ENCODE data around the gene FILIP1L.

FILIP1L gene

DNA sequence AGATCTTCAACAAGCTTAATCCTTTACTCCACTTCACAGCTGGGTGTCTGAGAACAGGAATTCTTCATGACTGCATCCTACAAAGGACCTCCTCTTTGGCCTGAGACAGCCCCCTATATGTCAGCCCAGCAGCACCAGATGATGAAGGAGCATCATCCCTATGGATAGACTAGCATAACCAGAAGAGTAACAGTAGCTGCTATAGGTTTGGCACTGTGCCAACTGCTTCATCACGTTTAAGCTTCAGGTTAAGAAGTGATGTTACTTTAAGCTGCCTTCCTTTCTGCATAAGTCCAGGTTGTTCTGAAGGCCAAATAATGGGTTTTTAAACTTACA is 246.0 kb downstream of the FILIP1L start:
- no peak for DNase-seq (ENCODE audit: low read depth in 2 of 2)

DNA sequence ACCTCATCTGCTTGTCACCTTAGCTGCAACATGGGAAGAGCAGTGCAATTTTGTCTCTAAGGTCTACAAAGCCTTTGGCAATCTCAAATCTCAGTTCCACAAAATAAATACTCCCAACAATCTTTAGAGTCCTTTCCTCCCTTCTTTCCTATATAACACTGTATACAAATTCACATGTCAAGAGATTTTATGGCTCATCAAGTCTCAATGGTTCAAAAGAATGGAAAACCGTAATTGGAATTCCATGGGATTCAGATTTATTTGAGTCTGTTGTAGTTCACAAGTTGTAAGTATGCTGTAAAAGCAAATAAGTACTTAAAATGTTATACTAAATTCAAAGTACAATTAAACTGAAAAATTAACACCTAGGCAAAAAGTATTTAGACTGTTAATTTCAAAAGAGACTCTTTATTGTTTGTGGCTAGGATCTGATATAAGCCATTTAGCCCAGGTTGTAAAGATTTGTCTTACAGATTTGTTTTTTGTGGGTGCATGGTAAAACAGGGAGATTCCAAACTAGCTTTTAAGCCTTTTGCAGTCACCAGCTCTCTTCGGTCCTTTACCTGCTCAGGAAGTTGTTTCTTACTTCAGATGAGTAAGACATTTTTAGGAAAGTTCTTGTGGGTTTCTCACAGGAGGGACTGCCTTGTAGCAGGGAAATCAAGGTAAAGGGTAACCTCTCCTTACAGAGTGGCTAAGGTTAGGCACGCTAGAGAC is 246.5 kb downstream of the FILIP1L start:
- DNase-seq (ENCODE audit: low read depth in 2 of 2) = no peak

DNA sequence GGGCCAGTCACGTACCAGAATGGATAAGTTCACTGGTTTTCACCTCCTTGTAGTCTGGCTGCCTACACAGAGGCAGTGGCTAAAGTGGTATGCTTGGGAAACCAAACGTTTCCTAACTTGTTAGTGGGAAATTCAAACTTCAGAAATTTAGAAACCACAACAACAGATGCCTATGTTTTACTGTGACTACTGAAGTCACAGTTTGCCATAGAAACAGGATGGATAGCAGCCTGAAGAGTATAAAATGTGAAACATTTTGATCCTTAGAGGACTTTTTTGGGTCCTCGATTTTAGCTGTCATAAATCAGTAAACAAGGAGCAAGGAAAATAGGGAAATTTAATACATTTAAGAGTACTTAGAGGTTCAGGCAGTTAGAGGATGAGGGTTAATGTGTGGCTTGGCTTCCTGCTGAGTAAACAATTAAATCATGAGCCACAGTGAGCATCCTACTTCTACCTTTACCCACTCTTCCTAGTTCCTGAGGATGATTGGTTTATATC is 248.0 kb downstream of the FILIP1L start:
- no peak for DNase-seq (ENCODE audit: low read depth in 2 of 2)

DNA sequence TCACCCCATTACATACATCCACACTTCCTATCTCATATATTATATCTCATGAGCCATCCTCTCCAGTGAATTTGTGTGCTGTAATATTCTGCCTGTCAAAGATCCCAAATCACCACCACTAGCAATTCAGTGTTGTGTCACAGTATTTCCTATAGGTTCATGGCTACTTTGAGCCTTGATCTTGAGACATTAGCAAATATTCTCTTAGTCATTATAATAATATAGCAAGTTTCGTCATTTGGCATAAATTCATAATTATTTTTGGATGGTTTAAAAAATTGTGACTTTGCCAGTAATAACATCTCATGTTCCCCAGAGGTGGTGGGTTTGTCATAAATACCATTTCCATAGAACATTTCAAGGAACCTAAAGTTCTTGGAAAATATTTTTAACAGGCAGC is 249.0 kb downstream of the FILIP1L start:
- no peak for DNase-seq (ENCODE audit: low read depth in 2 of 2)

DNA sequence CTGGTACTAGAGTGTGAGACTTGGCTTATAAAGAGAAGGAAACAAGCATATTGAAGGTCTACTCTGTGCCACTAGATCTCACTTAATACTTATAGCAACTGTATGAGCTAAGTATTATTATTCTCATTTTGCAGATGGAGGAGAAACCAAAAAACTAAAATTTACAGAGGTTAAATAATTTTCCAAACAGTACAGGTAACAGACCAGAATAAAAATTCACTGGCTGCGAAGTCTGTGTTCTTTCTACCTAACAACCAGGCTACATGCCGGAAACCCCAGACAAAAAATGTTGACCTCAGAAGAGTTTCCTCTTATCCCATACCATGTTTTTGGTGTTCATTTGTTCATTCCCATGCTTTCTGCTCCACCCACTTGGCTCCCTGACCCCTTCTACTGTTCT is 250.0 kb downstream of the FILIP1L start:
- DNase-seq (ENCODE audit: low read depth in 2 of 2) = no peak

DNA sequence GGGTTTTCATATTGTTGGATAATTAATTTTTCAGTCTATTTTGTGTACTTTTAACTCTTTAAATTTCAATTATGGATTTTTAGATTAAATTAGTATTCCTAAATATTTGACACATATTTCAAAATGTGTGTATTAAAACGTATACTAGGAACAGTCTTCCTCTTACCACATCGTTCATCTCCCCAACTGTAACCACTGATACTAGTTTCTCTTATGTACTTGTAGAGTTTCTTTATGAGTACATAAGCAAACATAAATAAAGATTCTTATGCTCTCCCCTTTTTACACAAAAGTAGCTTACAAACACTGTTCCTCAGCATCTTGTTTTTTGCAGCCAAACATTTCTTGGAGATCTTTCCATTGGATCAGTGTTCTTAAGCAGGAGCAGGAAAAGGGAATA is 250.7 kb downstream of the FILIP1L start:
- DNase-seq (ENCODE audit: low read depth in 2 of 2) = no peak

DNA sequence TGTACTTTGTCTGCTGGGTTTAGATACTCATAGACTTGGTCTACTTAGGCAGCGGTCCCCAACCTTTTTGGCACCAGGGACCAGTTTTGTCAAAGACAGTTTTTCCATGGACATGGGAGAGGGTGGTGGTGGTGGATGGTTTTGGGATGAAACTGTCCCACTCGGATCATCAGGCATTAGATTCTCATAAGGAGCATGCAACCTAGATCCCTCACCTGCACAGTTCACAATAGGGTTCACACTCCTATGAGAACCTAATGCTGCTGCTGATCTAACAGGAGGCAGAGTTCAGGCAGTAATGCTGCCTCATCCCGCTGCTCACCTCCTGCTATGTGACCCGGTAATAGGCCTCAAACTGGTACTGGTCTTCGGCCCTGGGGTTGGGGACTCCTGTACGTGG is 251.3 kb downstream of the FILIP1L start:
- DNase-seq (ENCODE audit: low read depth in 2 of 2) = no peak

DNA sequence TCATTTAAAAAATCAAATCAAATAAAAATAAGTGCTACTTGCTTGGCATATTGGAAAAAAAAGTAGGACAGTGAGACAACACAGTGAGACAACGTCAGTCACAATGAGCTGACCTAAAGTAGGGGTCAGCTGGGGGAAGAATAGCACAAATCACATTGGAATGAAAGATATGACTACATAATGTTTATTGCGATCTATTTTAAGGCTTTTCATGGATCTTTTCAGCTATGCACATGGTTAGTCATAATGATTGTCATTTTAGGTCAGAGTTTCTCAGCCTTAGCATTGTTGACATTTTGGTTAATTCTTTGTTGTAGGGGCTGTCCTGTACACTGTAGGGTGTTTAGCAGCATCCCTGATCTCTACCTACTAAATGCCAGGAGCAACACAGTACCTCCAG is 252.1 kb downstream of the FILIP1L start:
- DNase-seq (ENCODE audit: low read depth in 2 of 2) = no peak

DNA sequence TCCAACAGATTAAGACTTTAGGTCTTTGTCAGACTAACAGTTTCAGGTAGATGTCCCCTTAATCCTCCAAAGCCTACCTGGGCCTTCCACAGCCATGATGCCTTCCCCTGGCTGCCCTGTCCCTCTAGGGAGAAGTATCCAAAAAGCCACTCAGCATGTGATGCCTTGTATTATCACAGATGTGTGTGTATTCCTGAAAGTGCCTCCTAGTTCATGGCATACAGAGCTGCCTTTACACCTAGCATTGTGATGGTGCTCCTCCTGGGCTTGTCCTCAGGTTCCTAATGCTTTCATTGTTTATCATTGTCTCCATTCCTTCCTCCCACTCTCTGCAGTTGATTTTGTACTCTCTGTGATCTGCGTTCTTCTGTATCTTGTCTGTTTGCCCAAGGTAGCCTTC is 253.1 kb downstream of the FILIP1L start:
- DNase-seq (ENCODE audit: low read depth in 2 of 2) = no peak

DNA sequence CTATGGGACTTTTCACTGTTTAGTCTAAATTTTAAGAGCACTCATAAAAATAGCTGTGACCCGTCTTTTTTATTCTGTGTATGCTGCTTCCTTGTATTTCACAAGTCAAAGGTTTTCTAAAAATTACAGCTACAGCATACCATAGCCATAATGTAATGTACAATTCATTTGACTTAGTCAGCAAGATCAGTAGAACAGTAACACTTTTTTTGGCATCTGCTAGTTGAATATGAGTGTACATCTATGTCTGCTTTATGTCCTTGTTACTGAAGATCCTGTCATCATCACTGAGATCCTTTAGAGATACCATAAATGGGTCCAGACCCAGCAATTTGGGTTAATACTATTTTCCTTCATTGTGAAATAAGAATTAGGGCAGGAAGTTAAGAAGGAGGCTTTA is 254.5 kb downstream of the FILIP1L start:
- no peak for DNase-seq (ENCODE audit: low read depth in 2 of 2)

DNA sequence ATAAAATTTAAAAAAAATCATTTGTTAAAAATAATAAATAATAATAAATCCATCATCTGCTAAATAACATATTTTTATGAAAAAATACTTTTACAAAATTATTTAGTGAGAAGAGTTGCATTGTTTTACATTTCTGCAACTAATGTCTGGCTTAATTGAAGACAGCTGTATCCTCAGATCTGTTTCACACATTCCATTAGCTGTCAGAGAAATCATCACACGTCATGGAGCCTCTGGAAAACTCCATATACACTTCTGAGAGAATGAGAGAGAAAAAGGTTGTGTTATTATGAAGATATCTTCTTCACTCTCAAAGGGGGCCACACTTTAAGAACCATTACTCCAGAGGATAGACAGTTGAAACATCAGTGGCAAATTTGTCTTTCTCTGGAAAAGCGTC is 255.8 kb downstream of the FILIP1L start:
- DNase-seq (ENCODE audit: low read depth in 2 of 2) = no peak

DNA sequence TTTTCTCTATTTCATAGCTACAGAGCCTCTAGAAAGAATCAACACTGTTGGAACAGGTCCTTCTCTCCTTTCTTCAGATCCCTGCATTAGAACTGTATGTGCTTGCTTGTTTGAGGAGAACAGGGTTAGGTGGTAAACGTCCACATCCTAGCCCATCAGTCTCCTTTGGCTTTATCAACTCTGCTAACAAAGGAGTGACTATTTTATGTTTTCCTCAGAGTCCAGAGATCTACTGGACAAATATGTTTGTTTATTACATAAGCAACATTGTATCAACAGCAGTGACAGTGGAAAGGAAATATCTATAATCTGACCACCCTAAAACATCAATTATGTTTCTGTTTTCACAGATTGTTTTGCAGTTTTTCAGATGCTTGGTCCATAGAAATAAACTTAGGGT is 257.0 kb downstream of the FILIP1L start:
- DNase-seq (ENCODE audit: low read depth in 2 of 2) = no peak

DNA sequence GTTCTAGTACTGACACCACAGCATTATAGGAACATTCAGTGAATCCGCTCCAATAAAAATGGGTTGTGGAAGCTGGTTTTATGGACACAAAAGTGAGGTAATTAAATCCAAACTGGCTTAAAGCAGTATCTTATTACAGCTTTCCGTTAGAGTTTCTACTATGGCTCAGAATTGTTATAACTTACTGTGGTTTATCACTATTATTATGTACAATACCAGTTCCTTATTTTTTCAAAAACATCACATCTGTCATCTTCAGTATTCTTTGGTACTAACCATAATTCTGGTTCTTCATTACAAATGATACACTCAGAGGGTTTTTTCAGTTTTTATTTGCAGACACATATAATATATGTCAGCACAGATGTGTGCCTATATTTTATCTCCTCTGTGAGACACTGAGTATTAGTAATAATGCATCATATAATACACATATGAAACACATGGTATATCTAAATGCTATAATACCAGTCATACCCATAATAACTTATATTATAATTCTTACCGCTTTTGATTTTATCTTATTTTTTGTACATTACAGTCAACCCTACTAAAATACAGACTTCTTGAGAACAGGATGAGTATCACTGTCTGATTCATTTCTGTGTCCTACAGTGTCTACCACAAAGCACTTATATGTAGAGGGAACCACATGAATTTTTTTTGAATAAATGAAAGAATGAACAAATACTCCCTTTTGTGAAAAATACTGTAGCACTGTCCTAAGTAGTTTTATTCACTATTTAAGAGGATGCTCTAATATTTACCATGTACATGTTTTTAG is 257.7 kb downstream of the FILIP1L start:
- DNase-seq (ENCODE audit: low read depth in 2 of 2) = no peak

DNA sequence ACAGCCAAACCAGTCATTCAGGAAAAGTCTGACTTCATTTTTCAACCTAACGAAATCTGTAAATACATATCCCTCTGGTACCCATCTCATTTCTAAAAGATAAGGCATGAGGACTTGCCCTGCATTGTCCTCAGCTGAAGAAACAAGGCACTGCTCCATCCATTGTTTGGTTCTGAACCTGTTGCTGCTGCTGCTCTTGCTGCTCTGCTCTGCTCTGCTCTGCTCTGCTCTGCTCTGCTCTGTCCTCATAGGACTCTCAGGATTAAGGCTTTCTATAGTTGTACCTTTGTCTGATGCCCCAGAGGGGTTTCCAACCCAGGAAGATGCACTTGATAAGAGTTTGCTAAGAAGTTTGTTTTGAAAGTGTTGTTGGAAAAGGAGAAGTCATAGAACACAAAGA is 258.4 kb downstream of the FILIP1L start:
- no peak for DNase-seq (ENCODE audit: low read depth in 2 of 2)

DNA sequence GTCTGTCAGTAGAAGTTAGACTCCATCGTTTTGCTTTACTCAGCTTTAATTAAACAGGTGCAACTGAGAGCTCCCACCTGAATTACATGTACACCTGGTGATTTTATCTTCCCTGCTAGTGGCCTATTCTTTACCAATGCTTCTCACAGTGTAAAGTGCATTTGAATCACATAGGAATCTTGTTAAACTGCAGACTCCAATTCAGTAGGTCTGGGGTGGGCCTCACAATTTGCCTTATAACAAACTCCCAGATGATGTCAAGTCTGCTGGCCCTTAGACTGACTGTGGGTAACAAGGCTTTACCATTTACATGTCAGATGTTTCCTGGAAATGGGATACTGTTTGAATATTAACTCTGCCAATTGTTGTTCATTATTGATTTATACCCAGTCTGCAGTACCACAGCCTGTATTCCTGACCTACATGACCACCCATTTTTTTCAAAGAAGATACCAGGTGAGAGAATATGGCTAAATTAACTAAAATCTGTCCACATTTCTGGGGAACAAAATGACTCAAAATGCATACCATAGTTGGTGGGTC is 259.5 kb downstream of the FILIP1L start:
- DNase-seq (ENCODE audit: low read depth in 2 of 2) = no peak

DNA sequence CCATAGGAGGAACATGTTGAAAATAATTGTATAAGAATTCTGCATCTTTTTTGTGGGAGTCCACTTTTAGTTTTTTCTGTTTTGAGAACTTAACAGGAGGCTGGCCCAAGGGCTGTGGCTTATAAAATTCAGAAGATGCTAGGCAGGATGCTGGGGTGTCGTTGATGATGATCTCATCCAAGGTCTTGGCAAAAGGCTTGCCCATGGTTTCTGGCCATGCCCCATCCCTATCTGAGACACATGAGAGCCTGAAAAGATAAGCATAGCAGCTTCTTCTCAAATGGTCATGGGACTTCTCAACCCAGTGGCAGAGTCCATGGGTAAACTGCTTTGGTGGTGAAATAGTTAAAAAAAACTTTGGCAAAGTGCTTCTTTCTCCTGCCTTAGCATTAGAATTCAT is 261.4 kb downstream of the FILIP1L start:
- DNase-seq (ENCODE audit: low read depth in 2 of 2) = no peak

DNA sequence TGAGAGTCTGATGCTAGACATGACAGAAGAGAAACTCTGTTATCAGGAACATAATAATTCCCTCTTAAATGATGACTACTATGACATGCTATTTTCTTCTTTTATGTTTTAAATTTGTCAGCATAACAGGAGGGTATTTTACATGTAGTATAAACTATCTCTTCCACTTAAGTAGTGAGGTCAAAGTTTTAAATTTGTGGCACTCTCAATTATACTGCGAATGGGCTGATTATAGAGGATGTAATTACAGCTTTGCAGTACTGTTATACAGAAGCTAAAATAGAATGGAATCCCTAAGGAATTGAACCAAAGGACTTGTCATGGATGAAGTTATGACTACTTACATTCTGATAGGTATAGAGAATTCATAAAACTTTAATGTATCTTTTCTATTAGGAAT is 262.3 kb downstream of the FILIP1L start:
- DNase-seq (ENCODE audit: low read depth in 2 of 2) = no peak

DNA sequence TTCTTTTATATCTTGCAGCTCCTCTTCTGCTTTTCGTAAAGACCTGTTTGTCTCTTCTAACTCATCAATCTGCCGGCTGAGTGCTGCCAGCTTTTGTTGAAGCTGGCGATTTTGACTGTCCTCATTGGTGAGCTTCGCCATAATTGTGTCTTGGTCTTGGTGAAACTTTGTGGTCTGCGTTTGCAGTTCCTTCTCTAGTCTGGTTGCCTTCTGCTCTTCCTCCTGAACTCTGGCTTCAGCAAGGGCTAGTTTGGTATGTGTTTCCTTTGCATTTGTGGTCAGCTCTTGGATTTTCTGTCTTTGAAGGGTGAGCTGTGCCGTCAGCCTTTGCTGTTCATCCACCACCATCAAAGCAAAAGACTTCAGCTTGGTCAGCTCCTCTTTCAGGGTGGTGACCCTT is 263.7 kb downstream of the FILIP1L start:
- no peak for DNase-seq (ENCODE audit: low read depth in 2 of 2)

DNA sequence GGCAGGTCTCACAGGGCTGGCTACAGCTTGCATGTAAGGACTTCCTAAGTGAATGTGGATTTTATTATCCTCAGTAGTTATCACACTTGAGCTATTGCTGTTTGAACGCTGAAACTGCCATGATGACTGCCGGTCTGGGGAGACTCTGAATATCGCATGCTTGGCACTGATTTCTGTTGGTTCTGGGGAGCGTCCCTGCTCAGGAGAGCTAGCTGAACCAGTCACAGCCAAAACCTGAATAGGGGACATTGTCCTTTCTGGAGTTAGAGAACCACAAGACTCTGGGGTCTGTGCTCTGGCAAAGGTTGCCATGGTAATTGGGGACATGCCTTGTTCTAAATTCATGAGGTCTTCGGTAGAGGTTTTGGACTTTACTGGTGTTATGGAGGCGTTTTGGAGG is 265.9 kb downstream of the FILIP1L start:
- DNase-seq (ENCODE audit: low read depth in 2 of 2) = no peak

DNA sequence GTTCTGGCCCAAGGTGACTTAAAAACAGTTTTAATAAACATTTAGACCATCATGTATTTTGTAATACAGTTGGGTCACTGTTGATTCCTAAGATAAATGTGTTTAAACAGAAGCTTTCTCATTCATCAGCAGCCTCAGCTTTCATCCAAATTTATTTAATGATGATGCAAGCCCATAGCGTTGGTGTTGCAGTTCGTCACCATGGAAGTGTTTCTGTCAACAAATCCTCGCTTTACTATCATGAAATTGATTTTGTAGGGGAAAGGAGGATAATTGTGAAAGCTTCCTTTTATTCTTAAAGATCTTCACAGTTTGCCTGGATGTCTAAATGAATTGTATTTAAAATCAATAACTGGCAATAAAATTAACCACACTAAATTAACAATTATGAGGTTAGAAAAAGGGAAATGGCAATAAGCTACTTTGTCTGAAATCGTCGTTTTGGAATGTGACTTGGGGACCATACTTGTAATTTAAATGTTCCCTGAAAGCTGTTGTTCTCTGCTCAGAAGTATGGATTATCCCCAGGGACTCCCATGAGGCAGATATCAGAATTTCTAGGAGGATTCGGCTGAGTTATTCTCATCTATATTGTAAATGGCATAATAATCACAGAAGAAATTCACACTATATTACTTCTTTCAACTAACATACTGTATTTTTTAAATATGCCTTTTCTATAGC is 267.7 kb downstream of the FILIP1L start:
- DNase-seq (ENCODE audit: low read depth in 2 of 2) = no peak

DNA sequence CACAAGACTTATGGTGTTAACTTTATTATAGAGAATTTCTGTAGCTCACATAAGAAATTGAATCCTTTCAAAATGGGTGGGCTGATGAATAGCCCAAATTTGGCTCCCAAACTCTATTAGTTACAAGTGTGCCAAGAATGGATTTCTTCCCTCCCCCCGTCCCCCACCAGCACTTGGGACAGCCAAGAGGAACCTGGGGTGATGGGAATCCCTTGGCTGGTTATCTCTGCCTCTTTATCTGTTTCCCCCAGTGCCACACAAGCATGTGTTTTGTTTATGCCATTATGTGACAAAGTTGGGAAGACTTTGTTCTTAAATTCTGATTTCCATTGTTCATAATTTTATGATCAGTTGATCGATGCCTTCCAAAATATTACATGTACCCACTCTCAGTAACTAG is 268.3 kb downstream of the FILIP1L start:
- no peak for DNase-seq (ENCODE audit: low read depth in 2 of 2)

DNA sequence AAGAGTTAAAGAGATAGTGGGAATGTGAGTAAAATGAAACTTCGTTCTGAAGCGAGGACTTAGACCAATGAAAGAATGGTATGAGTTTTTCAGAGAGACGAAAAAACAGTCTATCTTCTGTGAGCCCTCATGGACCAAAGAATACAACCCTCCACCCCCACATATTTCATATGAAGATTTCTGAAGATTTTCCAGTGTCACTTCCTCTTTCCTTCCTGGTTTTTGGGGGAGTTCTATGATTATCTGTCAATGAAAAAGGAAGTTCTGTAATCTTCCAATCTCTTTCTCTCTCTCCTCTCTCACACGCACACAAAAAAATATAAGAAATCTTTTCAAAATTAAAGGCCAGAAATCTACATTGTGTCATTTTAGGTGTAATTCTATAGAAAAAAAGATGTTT is 269.0 kb downstream of the FILIP1L start:
- no peak for DNase-seq (ENCODE audit: low read depth in 2 of 2)

All from stimulated activated CD4-positive, alpha-beta T cell treated with anti-CD3 and anti-CD28 coated beads, Interleukin-15, amount 100 ng/mL, for 48 hours (primary cell).